WTC11 (cell line): Measurements from ENCODE around the gene SOSTDC1. TPM values are rescaled to one million over a fixed set of nuclear protein-coding genes. Genes with fewer than 3 reads are reported as not detected.
A peak's percentile ranks its signal among the peaks of the same experiment; 100 is the strongest.

Experiments
- HMGA2 ChIP-seq: fragments of 250-450 bp; sonication (Bioruptor Pico); IDR thresholded peaks from 2 replicates; pipeline ENCODE4 v1.4.0; 2021; ENCODE audit warnings: mild to moderate bottlenecking, moderate library complexity
- JAZF1 ChIP-seq: fragments of 250-450 bp; sonication (Bioruptor Pico); IDR thresholded peaks from 2 replicates; pipeline ENCODE4 v1.9.0; 2021; ENCODE audit warnings: moderate library complexity, mild to moderate bottlenecking, inconsistent platforms
- MXD4 ChIP-seq: fragments of 250-450 bp; sonication (Bioruptor Pico); IDR thresholded peaks from 2 replicates; pipeline ENCODE4 v1.8.0; 2021; ENCODE audit warnings: mild to moderate bottlenecking, moderate library complexity, borderline replicate concordance
- MYBL2 ChIP-seq: sonication (generic); formaldehyde crosslinking; IDR thresholded peaks from 2 replicates; pipeline ENCODE4 v1.8.1; 2023; ENCODE audit warnings: mild to moderate bottlenecking, moderate library complexity, missing genetic modification reagents
- NFE2L1 ChIP-seq: sonication (generic); formaldehyde crosslinking; IDR thresholded peaks from 2 replicates; pipeline ENCODE4 v1.8.1; 2023; ENCODE audit warnings: missing genetic modification reagents
- NR2C2 ChIP-seq: sonication (generic); formaldehyde crosslinking; IDR thresholded peaks from 2 replicates; pipeline ENCODE4 v1.8.0; 2022; ENCODE audit warnings: mild to moderate bottlenecking, missing genetic modification reagents
- PRRX2 ChIP-seq: fragments of 250-450 bp; sonication (Bioruptor Pico); IDR thresholded peaks from 2 replicates; pipeline ENCODE4 v1.8.0; 2021; ENCODE audit warnings: mild to moderate bottlenecking
- RELA ChIP-seq: sonication (generic); formaldehyde crosslinking; IDR thresholded peaks from 2 replicates; pipeline ENCODE4 v1.8.1; 2022; ENCODE audit warnings: missing genetic modification reagents, mild to moderate bottlenecking, borderline replicate concordance
- SMAD3 ChIP-seq: sonication (generic); formaldehyde crosslinking; IDR thresholded peaks from 2 replicates; pipeline ENCODE4 v1.8.0; 2022; ENCODE audit warnings: missing genetic modification reagents, mild to moderate bottlenecking, borderline replicate concordance
- TEAD1 ChIP-seq: sonication (generic); formaldehyde crosslinking; IDR thresholded peaks from 2 replicates; pipeline ENCODE4 v1.8.0; 2022; ENCODE audit warnings: mild to moderate bottlenecking, missing genetic modification reagents
- ZNF219 ChIP-seq: sonication (generic); formaldehyde crosslinking; IDR thresholded peaks from 2 replicates; pipeline ENCODE4 v1.8.0; 2023; ENCODE audit warnings: missing genetic modification reagents, mild to moderate bottlenecking, borderline replicate concordance
- ZNF263 ChIP-seq: sonication (generic); formaldehyde crosslinking; IDR thresholded peaks from 2 replicates; pipeline ENCODE4 v1.8.1; 2022; ENCODE audit warnings: low read depth, mild to moderate bottlenecking, moderate library complexity, missing genetic modification reagents
- ZNF416 ChIP-seq: fragments of 250-450 bp; sonication (Bioruptor Pico); IDR thresholded peaks from 2 replicates; pipeline ENCODE4 v1.9.0; 2021; ENCODE audit warnings: mild to moderate bottlenecking, inconsistent platforms
- ZNF423 ChIP-seq: fragments of 250-450 bp; sonication (Bioruptor Pico); IDR thresholded peaks from 2 replicates; pipeline ENCODE4 v2.1.2; 2022; ENCODE audit warnings: mild to moderate bottlenecking, moderate library complexity
- total RNA-seq: library from RNA; stranded (reverse); gene quantifications from 3 replicates; pipeline ENCODE4 v1.2.3, GENCODE V29; 2021
- TF ChIP-seq, protein P1 (sequence below): sonication (generic); formaldehyde crosslinking; conservative IDR thresholded peaks from 2 replicates; pipeline ENCODE4 v1.8.1; 2022; ENCODE audit warnings: mild to moderate bottlenecking, missing genetic modification reagents
- TF ChIP-seq, protein P2 (sequence below): sonication (generic); formaldehyde crosslinking; IDR thresholded peaks from 2 replicates; pipeline ENCODE4 v1.8.0; 2022; ENCODE audit warnings: mild to moderate bottlenecking, missing genetic modification reagents
- TF ChIP-seq, protein P3 (sequence below): fragments of 250-450 bp; sonication (Bioruptor Pico); IDR thresholded peaks from 2 replicates; pipeline ENCODE4 v1.9.0; 2021; ENCODE audit warnings: mild to moderate bottlenecking
- TF ChIP-seq, protein P4 (sequence below): sonication (generic); formaldehyde crosslinking; IDR thresholded peaks from 2 replicates; pipeline ENCODE4 v1.8.1; 2022; ENCODE audit warnings: missing genetic modification reagents, borderline replicate concordance
- TF ChIP-seq, protein P5 (sequence below): fragments of 250-450 bp; sonication (Bioruptor Pico); IDR thresholded peaks from 2 replicates; pipeline ENCODE4 v1.8.0; 2021; ENCODE audit warnings: mild to moderate bottlenecking
- TF ChIP-seq, protein P6 (sequence below): sonication (generic); formaldehyde crosslinking; IDR thresholded peaks from 2 replicates; pipeline ENCODE4 v1.8.0; 2022; ENCODE audit warnings: mild to moderate bottlenecking, missing genetic modification reagents
- TF ChIP-seq, protein P7 (sequence below): sonication (generic); formaldehyde crosslinking; IDR thresholded peaks from 2 replicates; pipeline ENCODE4 v1.8.0; 2022; ENCODE audit warnings: mild to moderate bottlenecking, missing genetic modification reagents
- TF ChIP-seq, protein P8 (sequence below): sonication (generic); formaldehyde crosslinking; IDR thresholded peaks from 2 replicates; pipeline ENCODE4 v1.8.0; 2023; ENCODE audit warnings: missing genetic modification reagents
- TF ChIP-seq, protein P9 (sequence below): sonication (generic); formaldehyde crosslinking; IDR thresholded peaks from 2 replicates; pipeline ENCODE4 v1.8.0; 2023; ENCODE audit warnings: missing genetic modification reagents, mild to moderate bottlenecking, borderline replicate concordance

The SOSTDC1 gene
- total RNA-seq, 1 experiment from 2014 or later: 0.15 TPM

DNA sequence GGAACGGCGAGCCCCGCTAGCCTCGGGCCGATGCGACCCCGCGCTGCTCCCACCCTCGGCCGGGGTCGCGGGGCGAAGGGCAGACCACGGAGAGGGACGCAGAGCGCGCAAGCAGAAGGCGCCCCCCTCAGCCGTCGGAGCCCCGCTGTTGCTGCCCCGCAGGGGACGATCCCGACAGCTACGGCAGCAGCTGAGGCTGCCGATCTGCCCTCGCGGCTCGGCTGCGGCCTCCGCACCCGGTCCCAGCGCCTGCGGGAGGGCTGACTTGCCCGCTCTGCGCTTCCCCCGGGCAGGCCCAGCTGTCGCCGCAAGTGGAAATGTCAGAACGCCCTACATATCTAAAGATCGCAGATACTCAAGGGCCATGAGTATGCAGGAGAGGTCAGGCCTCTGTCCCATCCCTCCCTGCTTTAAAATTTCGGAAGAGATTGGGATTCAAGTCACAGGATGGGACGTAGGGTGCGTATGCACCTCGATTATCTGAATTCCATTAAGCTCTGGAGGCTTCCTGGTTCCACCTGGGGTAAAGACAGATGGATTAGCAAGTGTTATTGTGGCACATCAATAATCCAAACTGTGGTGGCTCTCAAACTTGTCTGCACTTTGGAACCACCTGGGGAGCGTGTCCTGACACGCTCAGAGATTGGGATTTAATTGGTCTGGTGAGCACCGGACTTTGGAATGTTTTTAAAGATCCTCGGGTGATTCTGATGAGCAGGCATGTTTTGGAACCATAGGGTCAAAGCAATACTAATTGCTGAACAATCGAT, 44.0 kb downstream of the SOSTDC1 start, which contains the start of gene CRPPA (continued):
- no peak for TF ChIP-seq SMAD3 (CRISPR knock-in tag)
- TF ChIP-seq, protein P1, sequence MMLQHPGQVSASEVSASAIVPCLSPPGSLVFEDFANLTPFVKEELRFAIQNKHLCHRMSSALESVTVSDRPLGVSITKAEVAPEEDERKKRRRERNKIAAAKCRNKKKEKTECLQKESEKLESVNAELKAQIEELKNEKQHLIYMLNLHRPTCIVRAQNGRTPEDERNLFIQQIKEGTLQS (CRISPR knock-in tag): no peak
- TF ChIP-seq RELA: no peak
- TF ChIP-seq, protein P2, sequence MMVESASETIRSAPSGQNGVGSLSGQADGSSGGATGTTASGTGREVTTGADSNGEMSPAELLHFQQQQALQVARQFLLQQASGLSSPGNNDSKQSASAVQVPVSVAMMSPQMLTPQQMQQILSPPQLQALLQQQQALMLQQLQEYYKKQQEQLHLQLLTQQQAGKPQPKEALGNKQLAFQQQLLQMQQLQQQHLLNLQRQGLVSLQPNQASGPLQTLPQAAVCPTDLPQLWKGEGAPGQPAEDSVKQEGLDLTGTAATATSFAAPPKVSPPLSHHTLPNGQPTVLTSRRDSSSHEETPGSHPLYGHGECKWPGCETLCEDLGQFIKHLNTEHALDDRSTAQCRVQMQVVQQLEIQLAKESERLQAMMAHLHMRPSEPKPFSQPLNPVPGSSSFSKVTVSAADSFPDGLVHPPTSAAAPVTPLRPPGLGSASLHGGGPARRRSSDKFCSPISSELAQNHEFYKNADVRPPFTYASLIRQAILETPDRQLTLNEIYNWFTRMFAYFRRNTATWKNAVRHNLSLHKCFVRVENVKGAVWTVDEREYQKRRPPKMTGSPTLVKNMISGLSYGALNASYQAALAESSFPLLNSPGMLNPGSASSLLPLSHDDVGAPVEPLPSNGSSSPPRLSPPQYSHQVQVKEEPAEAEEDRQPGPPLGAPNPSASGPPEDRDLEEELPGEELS (CRISPR knock-in tag): no peak
- TF ChIP-seq, protein P3, sequence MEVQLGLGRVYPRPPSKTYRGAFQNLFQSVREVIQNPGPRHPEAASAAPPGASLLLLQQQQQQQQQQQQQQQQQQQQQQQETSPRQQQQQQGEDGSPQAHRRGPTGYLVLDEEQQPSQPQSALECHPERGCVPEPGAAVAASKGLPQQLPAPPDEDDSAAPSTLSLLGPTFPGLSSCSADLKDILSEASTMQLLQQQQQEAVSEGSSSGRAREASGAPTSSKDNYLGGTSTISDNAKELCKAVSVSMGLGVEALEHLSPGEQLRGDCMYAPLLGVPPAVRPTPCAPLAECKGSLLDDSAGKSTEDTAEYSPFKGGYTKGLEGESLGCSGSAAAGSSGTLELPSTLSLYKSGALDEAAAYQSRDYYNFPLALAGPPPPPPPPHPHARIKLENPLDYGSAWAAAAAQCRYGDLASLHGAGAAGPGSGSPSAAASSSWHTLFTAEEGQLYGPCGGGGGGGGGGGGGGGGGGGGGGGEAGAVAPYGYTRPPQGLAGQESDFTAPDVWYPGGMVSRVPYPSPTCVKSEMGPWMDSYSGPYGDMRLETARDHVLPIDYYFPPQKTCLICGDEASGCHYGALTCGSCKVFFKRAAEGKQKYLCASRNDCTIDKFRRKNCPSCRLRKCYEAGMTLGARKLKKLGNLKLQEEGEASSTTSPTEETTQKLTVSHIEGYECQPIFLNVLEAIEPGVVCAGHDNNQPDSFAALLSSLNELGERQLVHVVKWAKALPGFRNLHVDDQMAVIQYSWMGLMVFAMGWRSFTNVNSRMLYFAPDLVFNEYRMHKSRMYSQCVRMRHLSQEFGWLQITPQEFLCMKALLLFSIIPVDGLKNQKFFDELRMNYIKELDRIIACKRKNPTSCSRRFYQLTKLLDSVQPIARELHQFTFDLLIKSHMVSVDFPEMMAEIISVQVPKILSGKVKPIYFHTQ (CRISPR knock-in tag): no peak
- TF ChIP-seq, protein P4, sequence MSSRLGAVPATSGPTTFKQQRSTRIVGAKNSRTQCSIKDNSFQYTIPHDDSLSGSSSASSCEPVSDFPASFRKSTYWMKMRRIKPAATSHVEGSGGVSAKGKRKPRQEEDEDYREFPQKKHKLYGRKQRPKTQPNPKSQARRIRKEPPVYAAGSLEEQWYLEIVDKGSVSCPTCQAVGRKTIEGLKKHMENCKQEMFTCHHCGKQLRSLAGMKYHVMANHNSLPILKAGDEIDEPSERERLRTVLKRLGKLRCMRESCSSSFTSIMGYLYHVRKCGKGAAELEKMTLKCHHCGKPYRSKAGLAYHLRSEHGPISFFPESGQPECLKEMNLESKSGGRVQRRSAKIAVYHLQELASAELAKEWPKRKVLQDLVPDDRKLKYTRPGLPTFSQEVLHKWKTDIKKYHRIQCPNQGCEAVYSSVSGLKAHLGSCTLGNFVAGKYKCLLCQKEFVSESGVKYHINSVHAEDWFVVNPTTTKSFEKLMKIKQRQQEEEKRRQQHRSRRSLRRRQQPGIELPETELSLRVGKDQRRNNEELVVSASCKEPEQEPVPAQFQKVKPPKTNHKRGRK (CRISPR knock-in tag): no peak
- TF ChIP-seq, protein P5, sequence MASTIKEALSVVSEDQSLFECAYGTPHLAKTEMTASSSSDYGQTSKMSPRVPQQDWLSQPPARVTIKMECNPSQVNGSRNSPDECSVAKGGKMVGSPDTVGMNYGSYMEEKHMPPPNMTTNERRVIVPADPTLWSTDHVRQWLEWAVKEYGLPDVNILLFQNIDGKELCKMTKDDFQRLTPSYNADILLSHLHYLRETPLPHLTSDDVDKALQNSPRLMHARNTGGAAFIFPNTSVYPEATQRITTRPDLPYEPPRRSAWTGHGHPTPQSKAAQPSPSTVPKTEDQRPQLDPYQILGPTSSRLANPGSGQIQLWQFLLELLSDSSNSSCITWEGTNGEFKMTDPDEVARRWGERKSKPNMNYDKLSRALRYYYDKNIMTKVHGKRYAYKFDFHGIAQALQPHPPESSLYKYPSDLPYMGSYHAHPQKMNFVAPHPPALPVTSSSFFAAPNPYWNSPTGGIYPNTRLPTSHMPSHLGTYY (CRISPR knock-in tag): no peak
- TF ChIP-seq, protein P6, sequence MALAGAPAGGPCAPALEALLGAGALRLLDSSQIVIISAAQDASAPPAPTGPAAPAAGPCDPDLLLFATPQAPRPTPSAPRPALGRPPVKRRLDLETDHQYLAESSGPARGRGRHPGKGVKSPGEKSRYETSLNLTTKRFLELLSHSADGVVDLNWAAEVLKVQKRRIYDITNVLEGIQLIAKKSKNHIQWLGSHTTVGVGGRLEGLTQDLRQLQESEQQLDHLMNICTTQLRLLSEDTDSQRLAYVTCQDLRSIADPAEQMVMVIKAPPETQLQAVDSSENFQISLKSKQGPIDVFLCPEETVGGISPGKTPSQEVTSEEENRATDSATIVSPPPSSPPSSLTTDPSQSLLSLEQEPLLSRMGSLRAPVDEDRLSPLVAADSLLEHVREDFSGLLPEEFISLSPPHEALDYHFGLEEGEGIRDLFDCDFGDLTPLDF (CRISPR knock-in tag): no peak
- TF ChIP-seq NFE2L1 (CRISPR knock-in tag): no peak
- no peak for TF ChIP-seq PRRX2 (CRISPR knock-in tag)
- no peak for TF ChIP-seq ZNF416 (CRISPR knock-in tag)
- TF ChIP-seq, protein P7, sequence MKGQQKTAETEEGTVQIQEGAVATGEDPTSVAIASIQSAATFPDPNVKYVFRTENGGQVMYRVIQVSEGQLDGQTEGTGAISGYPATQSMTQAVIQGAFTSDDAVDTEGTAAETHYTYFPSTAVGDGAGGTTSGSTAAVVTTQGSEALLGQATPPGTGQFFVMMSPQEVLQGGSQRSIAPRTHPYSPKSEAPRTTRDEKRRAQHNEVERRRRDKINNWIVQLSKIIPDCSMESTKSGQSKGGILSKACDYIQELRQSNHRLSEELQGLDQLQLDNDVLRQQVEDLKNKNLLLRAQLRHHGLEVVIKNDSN: 0 out of 2 replicates have a peak, but pooled peaks have one; percentile 29
- TF ChIP-seq JAZF1 (CRISPR knock-in tag): no peak
- TF ChIP-seq, protein P8, sequence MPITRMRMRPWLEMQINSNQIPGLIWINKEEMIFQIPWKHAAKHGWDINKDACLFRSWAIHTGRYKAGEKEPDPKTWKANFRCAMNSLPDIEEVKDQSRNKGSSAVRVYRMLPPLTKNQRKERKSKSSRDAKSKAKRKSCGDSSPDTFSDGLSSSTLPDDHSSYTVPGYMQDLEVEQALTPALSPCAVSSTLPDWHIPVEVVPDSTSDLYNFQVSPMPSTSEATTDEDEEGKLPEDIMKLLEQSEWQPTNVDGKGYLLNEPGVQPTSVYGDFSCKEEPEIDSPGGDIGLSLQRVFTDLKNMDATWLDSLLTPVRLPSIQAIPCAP (CRISPR knock-in tag): no peak; the same call in 1 of the 2 replicates
- no peak for TF ChIP-seq ZNF263 (CRISPR knock-in tag)
- TF ChIP-seq NR2C2 (CRISPR knock-in tag): no peak
- no peak for TF ChIP-seq ZNF219 (CRISPR knock-in tag)
- 0 out of 2 replicates have a peak, but pooled peaks have one; percentile 11 for TF ChIP-seq MYBL2 (CRISPR knock-in tag)
- no peak for TF ChIP-seq TEAD1 (CRISPR knock-in tag)
- TF ChIP-seq, protein P9, sequence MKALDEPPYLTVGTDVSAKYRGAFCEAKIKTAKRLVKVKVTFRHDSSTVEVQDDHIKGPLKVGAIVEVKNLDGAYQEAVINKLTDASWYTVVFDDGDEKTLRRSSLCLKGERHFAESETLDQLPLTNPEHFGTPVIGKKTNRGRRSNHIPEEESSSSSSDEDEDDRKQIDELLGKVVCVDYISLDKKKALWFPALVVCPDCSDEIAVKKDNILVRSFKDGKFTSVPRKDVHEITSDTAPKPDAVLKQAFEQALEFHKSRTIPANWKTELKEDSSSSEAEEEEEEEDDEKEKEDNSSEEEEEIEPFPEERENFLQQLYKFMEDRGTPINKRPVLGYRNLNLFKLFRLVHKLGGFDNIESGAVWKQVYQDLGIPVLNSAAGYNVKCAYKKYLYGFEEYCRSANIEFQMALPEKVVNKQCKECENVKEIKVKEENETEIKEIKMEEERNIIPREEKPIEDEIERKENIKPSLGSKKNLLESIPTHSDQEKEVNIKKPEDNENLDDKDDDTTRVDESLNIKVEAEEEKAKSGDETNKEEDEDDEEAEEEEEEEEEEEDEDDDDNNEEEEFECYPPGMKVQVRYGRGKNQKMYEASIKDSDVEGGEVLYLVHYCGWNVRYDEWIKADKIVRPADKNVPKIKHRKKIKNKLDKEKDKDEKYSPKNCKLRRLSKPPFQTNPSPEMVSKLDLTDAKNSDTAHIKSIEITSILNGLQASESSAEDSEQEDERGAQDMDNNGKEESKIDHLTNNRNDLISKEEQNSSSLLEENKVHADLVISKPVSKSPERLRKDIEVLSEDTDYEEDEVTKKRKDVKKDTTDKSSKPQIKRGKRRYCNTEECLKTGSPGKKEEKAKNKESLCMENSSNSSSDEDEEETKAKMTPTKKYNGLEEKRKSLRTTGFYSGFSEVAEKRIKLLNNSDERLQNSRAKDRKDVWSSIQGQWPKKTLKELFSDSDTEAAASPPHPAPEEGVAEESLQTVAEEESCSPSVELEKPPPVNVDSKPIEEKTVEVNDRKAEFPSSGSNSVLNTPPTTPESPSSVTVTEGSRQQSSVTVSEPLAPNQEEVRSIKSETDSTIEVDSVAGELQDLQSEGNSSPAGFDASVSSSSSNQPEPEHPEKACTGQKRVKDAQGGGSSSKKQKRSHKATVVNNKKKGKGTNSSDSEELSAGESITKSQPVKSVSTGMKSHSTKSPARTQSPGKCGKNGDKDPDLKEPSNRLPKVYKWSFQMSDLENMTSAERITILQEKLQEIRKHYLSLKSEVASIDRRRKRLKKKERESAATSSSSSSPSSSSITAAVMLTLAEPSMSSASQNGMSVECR: 0 out of 2 replicates have a peak, but pooled peaks have one; percentile 29
- no peak for TF ChIP-seq HMGA2 (CRISPR knock-in tag)
- no peak for TF ChIP-seq ZNF423 (CRISPR knock-in tag)
- TF ChIP-seq MXD4 (CRISPR knock-in tag): no peak
